ENCODE measurements around the gene SDK1.

DNA sequence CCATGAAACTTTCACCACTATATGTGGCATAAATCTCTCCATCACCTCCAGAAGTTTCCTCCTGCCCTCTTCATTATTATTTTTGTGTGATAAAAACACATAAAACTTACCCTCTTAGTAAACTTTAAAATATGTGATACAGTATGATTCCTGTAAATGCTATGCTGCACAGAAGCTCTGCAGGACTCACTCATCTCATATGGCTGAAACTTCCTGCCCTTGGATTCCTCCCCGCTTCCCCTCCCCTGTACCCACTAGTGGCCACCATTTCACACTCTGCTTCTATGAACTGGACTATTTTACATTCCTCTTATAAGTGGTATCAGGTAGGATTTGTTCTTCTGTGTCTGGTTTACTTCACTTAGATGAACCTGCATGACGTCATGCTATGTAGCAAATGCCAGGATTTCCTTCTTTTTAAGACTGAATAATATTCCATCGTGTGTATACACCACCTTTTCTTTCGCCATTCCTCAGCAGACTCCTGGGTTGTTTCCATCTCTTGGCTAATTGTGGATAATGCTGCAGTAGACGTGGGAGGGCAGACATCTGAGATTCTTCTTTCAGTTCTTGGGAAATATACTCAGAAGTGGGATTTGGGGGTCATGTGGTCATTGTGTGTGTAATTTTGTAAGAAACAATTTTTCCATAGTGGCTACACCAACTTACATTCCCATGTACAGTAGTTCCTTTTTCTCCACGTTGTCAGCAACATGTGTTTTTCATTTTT lies 335.2 kb downstream of the SDK1 start:
- TF ChIP-seq MYC (IDR thresholded peaks at IDR 0.05; ENCODE audit: borderline replicate concordance, low read length) = no peak
- TF ChIP-seq USF2 (IDR thresholded peaks at IDR 0.05) = no peak
- TF ChIP-seq, protein P1, sequence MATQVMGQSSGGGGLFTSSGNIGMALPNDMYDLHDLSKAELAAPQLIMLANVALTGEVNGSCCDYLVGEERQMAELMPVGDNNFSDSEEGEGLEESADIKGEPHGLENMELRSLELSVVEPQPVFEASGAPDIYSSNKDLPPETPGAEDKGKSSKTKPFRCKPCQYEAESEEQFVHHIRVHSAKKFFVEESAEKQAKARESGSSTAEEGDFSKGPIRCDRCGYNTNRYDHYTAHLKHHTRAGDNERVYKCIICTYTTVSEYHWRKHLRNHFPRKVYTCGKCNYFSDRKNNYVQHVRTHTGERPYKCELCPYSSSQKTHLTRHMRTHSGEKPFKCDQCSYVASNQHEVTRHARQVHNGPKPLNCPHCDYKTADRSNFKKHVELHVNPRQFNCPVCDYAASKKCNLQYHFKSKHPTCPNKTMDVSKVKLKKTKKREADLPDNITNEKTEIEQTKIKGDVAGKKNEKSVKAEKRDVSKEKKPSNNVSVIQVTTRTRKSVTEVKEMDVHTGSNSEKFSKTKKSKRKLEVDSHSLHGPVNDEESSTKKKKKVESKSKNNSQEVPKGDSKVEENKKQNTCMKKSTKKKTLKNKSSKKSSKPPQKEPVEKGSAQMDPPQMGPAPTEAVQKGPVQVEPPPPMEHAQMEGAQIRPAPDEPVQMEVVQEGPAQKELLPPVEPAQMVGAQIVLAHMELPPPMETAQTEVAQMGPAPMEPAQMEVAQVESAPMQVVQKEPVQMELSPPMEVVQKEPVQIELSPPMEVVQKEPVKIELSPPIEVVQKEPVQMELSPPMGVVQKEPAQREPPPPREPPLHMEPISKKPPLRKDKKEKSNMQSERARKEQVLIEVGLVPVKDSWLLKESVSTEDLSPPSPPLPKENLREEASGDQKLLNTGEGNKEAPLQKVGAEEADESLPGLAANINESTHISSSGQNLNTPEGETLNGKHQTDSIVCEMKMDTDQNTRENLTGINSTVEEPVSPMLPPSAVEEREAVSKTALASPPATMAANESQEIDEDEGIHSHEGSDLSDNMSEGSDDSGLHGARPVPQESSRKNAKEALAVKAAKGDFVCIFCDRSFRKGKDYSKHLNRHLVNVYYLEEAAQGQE (IDR thresholded peaks at IDR 0.05) = no peak
- TF ChIP-seq MAZ (IDR thresholded peaks at IDR 0.05; ENCODE audit: borderline replicate concordance, low read depth, low read length) = no peak
- TF ChIP-seq ESRRA (IDR thresholded peaks at IDR 0.05; ENCODE audit: borderline replicate concordance, low read length) = no peak
- TF ChIP-seq JUN (IDR thresholded peaks at IDR 0.05) = no peak
- TF ChIP-seq CHD2 (IDR thresholded peaks at IDR 0.05; ENCODE audit: low read length, partially characterized antibody) = no peak
- TF ChIP-seq RCOR1 (IDR thresholded peaks at IDR 0.05; ENCODE audit: low read depth, low read length) = no peak
- no peak for TF ChIP-seq POLR2A (IDR thresholded peaks at IDR 0.05; ENCODE audit: low read length)
- TF ChIP-seq CTCF (IDR thresholded peaks at IDR 0.05) = no peak
- TF ChIP-seq EP300 (IDR thresholded peaks at IDR 0.05) = no peak
- TF ChIP-seq, protein P2, sequence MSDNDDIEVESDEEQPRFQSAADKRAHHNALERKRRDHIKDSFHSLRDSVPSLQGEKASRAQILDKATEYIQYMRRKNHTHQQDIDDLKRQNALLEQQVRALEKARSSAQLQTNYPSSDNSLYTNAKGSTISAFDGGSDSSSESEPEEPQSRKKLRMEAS (IDR thresholded peaks at IDR 0.05) = no peak

Data from A549 (cell line).